Astrocyte (in vitro differentiated cells and primary cell): ENCODE data around the gene ARNT2.

Experiments used
- EZH2 ChIP-seq: IDR thresholded peaks from 2 replicates; pipeline ENCODE4 v1.6.1; 2012; ENCODE audit warnings: mild to moderate bottlenecking, low read length, inconsistent platforms; ENCODE audit not compliant: insufficient read depth
- TF ChIP-seq, protein P1 (sequence below): IDR thresholded peaks from 2 replicates; pipeline ENCODE4 v1.5.1; 2011; ENCODE audit warnings: low read depth, mild to moderate bottlenecking, inconsistent platforms, low read length, moderate library complexity; ENCODE audit not compliant: insufficient read depth

- TF ChIP-seq, protein P1, sequence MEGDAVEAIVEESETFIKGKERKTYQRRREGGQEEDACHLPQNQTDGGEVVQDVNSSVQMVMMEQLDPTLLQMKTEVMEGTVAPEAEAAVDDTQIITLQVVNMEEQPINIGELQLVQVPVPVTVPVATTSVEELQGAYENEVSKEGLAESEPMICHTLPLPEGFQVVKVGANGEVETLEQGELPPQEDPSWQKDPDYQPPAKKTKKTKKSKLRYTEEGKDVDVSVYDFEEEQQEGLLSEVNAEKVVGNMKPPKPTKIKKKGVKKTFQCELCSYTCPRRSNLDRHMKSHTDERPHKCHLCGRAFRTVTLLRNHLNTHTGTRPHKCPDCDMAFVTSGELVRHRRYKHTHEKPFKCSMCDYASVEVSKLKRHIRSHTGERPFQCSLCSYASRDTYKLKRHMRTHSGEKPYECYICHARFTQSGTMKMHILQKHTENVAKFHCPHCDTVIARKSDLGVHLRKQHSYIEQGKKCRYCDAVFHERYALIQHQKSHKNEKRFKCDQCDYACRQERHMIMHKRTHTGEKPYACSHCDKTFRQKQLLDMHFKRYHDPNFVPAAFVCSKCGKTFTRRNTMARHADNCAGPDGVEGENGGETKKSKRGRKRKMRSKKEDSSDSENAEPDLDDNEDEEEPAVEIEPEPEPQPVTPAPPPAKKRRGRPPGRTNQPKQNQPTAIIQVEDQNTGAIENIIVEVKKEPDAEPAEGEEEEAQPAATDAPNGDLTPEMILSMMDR = no peak
- no peak for TF ChIP-seq EZH2
These were observed 231.8 kb downstream of the ARNT2 start for GRCh38 chr15:80635953-80636352.
